Amniotic epithelial cell (primary cell): ENCODE results near the gene ZRANB3.
"Not testable (repeated sequence)": the region's sequence is repeated elsewhere in the genome, so short reads cannot be mapped to it uniquely, and the experiment has no call there.

Experiments
- DNase-seq: peaks from one replicate; pipeline ENCODE4 v3.0.0-alpha.2; 2010; ENCODE audit warnings: low read depth

Gene ZRANB3

DNA sequence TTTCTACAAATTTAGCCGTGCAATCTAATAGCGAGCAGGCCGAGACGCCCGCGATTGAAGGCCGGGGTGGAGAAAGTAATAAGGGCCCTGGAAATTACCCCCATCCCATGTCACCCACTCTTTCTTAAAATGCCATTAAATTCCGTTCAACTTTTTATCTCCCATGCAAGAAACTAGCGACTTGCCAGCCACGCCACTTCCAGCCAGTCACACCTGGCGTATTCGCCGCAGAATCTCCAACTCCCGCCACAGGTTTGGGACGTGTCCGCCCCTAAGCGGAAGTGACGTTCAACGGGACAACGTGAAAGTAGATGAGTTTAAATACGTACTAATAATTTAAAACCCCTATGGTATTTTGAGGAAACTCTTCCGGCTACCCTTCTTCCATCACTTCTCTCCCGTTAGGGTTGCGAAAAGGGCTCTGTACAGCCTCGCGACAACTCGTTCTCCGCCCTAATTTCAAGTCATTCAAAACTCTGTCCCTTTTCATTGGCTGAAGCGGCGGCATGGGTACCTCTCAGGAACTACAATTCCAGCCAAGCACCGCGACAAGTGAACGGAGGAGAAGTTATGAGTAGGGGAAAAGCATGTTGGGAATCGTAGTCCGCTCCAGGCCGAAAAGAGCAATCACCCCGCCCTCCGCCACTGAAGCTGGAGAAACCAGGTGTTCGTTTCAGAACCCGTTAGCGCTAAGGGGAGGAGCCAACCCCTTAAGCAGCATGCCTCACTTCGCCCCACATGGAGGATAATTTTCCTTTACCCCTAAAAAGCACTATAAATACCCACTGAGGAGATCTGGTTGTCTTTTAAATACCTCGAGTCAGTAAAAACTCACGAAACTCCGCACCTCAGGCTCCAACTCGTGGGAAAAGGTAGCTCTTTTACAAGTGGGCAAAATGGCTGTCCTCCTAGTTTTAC is at the start of gene ZRANB3:
Gene ZRANB3, minus strand, starts transcription at position 906 of the 918 bp plus-strand sequence.
- peak; percentile 99 for DNase-seq

DNA sequence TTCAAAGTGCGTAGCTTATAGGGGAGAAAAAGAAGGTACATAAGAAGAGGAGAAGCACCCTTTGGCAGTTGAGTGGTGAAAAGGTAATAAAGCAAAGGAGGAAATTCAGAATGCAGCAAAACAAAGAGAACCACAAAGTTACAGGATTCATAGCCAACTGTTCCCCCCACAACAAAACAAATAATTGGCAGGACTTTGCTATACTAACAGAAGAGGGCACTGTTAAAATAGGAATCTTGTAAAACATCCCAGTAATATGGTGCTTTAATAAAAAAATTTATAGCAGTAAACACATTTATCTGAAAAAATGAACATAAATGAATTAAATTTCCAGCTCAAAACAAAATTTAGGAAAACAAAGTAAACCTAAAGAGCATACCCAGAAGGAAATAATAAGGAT is 42.6 kb upstream of the ZRANB3 start:
- no peak for DNase-seq

DNA sequence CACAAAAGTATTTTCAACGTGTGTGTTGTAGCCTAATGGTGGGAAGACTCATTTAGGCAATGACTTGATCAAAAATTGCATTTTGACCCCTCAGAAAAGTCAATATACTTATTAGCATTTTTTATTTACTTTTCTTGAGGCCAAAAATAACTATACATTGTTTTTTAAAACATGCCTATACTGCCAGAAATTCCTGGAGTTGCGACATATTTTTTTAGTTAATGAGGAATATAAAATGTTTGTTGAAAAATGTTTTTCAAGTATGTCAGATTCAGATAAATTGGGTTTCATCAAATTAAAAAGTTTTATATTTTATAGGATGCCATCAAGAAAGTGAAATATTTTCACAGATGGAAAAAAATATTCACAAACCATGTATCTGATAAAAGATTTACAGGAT is 39.9 kb upstream of the ZRANB3 start:
- DNase-seq = no peak

DNA sequence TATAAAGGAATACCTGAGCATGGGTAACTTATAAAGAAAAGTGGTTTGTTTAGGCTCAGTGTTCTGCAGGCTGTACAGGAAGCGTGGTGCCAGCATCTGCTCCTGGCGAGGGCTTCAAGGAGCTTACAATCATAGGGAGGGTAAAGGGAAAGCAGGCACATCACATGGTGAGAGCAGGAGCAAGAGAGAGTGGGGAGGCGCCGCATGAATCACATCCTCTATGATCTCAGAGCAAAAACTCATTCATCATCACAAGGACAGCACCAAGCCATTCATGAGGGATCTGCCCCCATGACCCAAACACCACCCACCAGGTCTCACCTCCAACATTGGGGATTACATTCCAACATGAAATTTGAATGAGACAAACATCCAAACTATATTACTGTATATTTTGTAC is 32.8 kb upstream of the ZRANB3 start:
- DNase-seq = peak; percentile 69

DNA sequence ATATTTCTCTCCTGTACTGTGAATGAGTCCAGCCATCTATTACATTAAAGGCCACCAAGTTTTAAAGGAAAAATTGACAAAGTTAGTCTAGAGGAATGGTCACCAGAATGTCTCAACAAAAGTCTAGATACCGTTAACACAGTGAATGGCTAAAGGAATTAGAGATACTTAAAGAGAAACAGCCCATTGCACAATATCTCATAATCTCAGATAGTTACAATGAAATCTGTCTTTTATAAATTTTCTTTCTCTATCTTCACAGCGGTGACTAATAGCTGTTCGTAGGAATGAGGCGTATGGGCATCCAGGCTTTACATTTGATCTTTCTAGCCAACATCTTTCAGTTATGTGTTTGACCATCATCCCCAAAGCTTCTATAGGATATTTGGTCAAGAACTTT is 30.9 kb upstream of the ZRANB3 start:
- DNase-seq = peak; percentile 55

DNA sequence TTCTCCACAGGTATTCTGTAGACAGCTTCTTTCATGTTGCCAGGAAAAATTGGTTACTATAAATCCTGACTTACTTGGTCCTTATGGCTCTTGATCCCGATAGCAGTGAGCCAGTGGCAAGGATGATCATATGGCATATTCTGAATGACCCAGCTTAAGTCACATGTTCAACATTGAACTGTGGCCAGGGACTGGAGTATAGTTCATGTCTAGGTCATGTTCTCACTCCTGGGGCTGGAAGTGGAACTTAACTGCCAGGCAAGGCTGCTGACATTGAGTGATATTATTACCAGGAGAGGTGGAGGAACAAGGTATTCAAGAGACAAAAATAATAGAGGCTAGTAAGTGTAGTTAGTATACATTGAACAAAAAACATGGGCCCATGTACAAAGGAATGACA is 26.5 kb upstream of the ZRANB3 start:
- DNase-seq = no peak

DNA sequence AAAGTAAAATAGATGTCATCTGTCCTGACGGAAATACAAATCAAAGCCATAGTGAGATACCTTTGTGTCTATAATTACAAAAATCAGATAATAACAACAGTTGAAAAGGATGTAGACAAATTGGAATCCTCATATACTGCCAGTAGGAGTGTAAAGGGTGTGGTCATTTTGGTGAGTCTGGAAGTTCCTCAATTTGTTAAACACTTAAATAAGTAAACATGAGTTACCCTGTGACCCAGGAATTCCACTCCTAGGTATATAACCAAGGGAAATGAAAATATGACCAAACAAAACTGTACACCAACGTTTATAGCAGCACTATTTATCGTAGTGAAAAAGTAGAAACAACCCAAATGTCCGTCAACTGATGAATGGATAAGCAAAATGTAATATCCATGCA is 24.3 kb upstream of the ZRANB3 start:
- DNase-seq = no peak

DNA sequence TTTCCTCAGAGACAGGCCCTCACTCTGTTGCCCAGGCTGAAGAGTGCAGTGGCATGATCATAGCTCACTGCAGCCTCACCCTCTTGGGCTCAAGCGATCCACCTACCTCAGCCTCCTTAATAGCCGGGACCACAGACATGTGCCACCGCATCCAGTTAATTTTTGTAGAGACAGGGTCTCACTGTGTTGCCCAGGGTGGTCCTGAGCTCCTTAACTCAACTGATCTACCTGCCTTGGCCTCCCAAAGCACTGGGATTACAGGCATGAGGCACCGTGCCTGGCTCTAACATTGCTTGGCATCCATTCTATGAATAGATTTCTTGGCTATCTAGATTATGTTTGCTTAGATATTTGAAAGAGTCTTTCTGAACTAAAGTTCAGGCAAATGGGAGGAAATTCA is 21.9 kb upstream of the ZRANB3 start:
- no peak for DNase-seq

DNA sequence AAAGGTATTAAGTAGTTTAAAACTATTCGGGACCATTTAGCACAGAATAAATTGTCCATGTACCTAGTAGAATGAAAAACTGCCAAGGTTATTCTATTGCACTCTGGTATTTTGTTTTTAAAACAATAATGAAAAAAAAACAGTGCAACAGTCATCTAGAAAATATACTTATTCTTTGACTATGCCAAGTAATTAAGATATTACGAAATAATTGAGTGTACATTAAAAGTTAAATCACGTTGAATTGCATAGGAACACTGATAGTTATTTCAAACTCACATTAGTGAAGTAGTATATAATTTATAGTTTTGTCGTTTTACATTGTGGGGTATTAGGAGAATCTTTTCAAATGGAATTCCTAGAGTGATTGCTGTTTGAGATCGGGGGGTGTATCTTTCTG is 20.3 kb upstream of the ZRANB3 start:
- no peak for DNase-seq

DNA sequence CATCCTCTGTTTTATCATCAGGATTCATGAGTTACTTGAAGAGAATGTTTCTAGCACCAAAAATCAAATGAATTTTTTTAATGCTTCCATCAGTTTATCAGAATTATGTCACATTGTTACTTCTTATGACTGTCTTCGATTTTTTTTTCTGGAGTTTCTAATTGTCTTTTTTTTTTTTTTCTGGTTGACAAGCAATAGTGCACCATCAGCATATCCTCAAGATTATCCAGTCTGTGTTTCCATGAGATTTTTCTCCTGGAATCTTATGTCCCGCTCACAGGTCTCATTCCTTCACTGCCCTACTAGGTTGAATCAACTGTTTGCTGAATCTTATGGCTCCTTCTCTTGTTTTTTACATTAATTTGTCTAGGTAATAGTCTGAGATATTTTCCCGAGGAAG is 16.3 kb upstream of the ZRANB3 start:
- DNase-seq = no peak

DNA sequence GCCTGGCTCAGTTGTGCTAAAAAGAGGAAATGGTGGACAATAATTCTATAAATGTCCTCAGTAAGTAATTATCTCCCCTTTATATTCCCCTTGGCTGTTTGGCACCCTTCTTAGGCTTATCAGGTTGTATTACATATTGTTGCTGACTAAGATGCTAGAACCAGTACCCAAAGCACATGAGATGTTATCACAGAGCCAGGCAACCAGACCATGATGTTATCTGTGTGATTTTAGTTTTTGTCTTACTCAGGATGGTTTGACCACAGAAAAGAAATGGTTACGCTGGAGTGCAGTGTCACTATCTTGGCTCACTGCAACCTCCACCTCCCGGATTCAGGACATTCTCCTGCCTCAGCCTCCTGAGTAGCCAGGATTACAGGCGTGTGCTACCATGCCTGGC is 15.4 kb upstream of the ZRANB3 start:
- DNase-seq = peak; percentile 17

DNA sequence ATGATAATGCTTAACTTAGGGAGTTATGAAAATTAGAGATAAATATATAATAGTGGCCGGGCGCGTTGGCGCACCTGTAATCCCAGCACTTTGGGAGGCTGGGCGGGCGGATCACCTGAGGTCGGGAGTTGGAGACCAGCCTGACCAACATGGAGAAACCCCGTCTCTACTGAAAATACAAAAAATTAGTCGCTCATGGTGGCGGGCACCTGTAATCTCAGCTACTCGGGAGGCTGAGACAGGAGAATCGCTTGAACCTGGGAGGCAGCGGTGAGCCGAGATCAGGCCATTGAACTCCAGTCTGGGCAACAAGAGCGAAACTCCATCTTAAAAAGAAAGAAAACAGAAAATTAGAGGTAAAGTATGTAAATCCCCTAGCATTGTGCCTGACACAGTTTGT is 2.5 kb upstream of the ZRANB3 start:
- not testable (repeated sequence) for DNase-seq

DNA sequence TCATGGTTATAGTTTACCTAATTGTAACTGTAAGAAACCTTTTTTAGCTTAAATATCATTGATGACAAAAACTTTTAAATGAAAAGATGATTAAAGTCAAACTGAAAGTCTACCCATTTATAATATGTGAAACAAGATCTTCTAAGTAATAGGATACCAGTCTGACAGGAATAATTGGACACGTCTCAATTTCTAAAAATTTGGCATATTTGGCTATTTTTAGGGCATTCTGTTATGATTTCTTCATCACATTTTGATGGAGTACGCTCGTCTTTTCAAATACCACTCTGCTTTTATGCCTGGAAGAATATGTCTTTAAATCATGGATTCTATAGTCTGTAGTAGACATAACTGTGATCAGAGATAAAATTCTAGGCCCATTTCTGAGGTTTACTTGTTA is 1.6 kb upstream of the ZRANB3 start:
- no peak for DNase-seq

DNA sequence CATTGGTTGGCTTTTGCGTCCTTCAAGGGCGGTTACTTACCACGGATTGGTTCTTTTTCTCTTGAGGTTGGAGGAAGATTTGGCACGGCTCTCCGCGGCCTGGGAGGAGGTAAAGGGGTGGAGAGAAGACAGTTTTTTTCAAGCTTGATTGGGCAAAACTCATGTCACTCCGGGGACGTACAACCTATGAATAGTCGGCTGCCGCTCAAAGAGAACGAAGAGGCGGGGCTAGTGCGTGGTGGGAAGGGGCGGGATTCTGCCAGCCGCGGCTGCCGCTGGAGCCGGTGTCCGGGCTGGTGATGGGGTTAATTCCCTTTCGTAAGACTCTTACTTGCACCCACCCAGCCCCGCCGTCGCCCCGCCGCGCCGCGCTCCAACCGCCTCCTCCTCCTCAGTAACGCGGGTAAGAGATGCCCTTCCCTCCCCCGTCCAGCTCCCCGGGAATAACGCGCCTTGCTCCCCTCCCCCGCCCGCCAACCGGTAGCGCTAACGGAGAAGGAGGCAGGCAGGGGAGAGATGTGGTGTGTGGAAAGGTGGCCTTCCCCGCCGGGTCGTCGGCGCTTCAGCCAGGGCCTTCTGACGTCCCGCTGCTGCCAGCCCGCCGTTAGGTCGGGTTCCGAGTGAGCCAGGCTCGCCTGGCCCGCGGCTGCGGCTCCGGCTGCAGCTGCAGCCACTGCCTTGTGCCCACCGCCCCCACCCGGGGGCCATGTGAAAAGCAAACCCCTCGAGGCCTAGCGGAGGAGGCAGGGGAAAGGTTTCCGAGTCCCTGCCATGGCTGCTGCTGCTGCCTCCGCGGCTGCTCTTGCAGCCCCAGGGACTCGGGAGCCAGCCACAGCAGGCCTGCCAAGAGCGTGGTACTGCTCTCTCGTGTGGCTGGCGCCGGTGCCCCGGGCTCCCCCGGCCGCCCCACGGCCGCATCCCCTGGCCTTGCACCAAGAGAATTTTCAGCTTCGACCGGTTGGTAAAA is 496 bp upstream of the ZRANB3 start, which contains the start of gene R3HDM1:
Gene R3HDM1, plus strand, starts transcription at position 254 of the 967 bp plus-strand sequence. CDS start 73,362 bp downstream, outside the sequence.
- peak; percentile 100 for DNase-seq

DNA sequence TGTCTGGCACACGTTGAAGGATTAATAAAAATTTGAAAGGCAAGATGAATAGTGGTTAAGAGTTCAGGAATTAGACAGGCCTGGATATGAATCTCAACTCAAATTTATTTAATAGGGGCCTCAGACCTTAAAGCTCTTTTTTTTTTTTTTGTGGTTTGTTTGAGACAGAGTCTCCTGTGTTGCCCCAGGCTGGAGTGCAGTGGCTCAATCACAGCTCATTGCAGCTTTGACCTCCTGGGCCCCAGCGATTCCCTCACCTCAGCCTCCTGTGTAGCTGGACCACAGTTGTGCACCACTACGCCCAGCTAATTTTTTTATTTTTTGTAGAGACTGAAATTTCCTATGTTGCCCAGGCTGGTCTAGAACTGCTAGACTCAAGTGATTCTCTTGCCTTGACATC is 3.0 kb downstream of the ZRANB3 start:
- no peak for DNase-seq

DNA sequence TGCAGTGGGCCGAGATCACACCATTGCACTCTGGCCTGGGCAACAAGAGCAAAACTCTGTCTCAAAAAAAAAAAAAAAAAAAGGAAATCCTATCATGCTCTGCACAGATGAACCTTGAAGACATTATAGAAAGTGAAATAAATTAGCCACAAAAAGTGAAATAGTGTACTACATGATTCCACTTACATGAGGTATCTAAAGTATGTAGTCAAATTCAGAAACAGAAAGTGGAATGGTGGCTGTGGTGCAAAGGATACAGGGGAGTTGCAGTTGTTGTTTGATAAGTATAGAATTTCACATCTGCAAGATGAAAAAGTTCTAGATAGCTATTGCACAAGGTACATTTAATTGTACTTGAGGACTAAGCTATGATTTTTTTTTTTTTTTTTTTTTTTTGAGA is 5.2 kb downstream of the ZRANB3 start:
- DNase-seq = no peak

DNA sequence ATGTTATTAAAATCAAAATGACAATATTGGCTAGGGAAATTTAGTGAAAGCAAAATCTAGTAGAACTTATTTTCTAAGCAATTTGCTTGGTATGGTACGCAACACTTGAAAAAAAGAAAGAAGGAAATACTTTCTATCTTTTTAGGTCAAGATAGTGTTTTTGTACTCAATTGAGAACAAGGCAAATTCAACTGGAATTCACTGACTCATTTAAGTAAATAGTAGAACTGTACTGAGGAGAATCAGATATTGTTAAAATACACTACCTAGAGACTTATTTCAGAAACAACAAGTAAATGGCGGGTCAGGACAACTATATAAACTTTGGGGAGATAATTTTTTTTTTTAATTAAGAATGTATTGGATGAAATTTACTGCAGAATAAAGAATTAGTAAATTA is 18.9 kb downstream of the ZRANB3 start:
- DNase-seq = no peak

DNA sequence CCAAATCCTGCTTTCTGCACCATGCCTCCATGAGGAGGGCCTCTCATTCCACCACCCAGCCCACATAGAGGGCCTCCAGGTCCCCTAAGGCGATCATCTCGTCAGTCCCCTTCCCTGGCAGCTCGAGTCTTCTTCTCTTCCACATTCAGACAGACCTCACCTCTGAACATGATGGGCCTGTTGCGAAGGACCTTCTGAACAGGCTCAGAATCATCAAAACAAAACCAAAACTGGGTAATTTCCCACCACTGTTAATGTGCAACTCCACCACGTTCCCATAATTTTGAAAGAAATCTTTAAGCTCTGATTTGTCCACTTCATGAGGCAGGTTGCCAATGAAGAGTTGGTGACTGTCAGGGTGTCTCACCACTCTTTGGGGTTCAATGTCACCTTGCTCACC is 20.4 kb downstream of the ZRANB3 start:
- no peak for DNase-seq

DNA sequence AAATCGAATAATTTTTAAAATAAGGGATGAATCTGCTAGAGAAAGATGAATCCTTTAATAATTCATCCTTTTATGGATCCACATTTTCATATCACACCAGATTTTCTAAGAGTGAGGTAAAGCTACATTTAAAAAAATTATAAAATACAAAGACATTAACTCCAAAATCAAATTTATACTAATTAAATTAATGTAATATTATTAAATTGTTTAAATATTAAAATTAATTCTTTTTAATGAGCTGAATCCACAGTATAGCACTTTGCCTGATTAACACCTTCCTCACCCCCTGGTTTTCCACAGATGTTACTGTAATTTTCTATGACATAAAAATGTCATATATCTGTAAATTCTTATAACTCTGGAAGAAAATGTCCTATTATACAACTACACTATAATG is 26.2 kb downstream of the ZRANB3 start:
- DNase-seq = no peak

DNA sequence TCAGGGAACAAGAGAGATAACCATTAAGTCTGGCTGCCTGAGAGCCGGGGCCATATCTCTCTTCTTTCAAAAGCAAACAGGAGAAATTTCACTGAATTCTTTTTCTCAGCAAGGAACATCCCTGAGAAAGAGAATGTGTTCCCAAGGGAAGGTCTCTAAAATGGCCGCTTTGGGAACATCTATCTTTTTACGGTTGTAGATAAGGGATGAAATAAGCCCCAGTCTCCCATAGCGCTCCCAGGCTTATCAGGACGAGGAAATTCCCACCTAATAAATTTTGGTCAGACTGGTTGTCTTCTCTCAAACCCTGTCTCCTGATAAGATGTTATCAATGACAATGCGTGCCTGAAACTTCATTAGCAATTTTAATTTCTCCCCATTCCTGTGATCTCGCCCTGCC is 32.4 kb downstream of the ZRANB3 start:
- DNase-seq = peak; percentile 4

DNA sequence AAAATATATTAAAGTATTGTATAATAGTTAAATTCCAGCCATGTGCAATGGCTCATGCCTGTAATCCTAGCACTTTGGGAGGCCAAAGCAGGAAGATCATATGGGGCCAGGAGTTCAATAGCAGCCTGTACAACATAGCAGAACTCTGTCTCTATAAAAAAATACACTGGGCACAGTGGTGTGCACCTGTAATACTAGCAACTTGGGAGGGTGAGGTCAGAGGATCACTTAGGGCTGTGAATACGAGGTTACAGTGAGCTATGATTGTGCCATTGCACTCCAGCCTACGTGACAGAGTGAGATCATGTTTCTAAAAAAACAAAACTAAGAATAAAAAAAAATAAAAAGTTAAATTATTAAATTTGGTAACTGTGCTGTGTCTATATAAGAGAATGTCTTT is 36.1 kb downstream of the ZRANB3 start:
- DNase-seq = no peak

DNA sequence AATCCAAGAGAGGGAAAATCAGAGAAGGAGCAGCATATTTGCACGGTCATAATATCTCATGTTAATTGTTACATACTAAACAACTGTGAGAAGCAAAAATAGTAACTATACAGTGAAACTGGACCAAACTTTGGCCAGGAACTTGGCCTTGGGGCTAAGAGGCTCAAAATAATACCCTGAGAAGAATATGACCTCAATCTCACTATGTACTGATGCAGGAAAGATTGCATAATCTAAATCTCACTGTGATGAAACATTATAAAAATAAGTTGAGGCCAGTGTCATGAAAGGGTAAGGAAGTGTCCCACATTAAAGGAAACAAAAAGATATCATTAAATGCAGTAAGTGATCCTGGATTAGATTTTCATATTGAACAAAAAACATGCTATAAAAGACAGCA is 36.5 kb downstream of the ZRANB3 start:
- peak; percentile 61 for DNase-seq

DNA sequence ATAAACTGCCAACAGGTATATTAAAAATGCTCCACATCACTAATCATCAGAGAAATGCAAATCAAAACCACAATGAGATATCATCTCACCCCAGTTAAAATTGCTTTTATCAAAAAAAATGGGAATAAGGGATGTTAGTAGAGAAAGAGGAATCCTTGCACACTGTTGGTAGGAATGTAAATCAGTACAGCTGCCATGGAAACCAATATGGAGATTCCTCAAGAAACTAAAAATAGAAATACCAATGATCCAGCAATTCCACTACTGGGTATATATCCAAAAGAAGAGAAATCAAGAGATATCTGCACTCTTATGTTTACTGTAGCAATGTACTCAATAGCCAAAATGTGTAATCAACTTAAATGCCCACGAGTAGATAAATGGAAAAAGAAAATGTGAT is 40.6 kb downstream of the ZRANB3 start:
- DNase-seq = no peak
